GM23338 (cell line): Measurements from ENCODE around the gene OTUB2. TPM values are rescaled to one million over a fixed set of nuclear protein-coding genes. Genes with fewer than 3 reads are reported as not detected.

Source experiments
- ATAC-seq: fragments of 200-7000 bp; cut with Tn5 transposase; 3 replicates; pipeline ENCODE4 v1.9.1; 2020
- DNase-seq: peaks from one replicate; pipeline ENCODE4 v3.0.0-alpha.2; 2015; ENCODE audit warnings: low spot score
- H2AFZ ChIP-seq: fragments of 200-600 bp; sonication (generic); 2 replicates; pipeline ENCODE4 v1.8.0; 2016; ENCODE audit warnings: antibody characterized with exemption, mild to moderate bottlenecking, moderate library complexity
- H3F3A ChIP-seq: fragments of 200-600 bp; sonication (generic); replicated peaks from 2 replicates; pipeline ENCODE4 v1.8.0; 2017; ENCODE audit warnings: antibody characterized with exemption, mixed run types, low read depth
- H3K27ac ChIP-seq: fragments of 200-600 bp; sonication (generic); 2 replicates; pipeline ENCODE4 v1.6.1; 2016; ENCODE audit warnings: low read depth
- H3K27me3 ChIP-seq: fragments of 200-600 bp; sonication (generic); 2 replicates; pipeline ENCODE4 v1.8.0; 2016; ENCODE audit warnings: mild to moderate bottlenecking, mixed run types, moderate library complexity; ENCODE audit not compliant: insufficient read depth
- H3K36me3 ChIP-seq: fragments of 200-600 bp; sonication (generic); 2 replicates; pipeline ENCODE4 v1.8.0; 2016; ENCODE audit warnings: mild to moderate bottlenecking; ENCODE audit not compliant: insufficient read depth
- H3K4me1 ChIP-seq: fragments of 200-600 bp; sonication (generic); 2 replicates; pipeline ENCODE4 v1.8.0; 2016; ENCODE audit warnings: mild to moderate bottlenecking, moderate library complexity; ENCODE audit not compliant: insufficient read depth
- H3K4me2 ChIP-seq: fragments of 200-600 bp; sonication (generic); 2 replicates; pipeline ENCODE4 v1.7.1; 2017; ENCODE audit warnings: mixed run types
- H3K4me3 ChIP-seq: fragments of 200-600 bp; sonication (generic); 2 replicates; pipeline ENCODE4 v1.6.1; 2016; ENCODE audit warnings: mixed run types
- H3K79me2 ChIP-seq: fragments of 200-600 bp; sonication (generic); replicated peaks from 2 replicates; pipeline ENCODE4 v1.8.0; 2017; ENCODE audit warnings: mild to moderate bottlenecking; ENCODE audit not compliant: insufficient read depth
- H3K9me2 ChIP-seq: fragments of 200-600 bp; sonication (generic); 2 replicates; pipeline ENCODE4 v1.8.0; 2017; ENCODE audit not compliant: insufficient read depth
- H4K20me1 ChIP-seq: fragments of 200-600 bp; sonication (generic); replicated peaks from 2 replicates; pipeline ENCODE4 v1.8.0; 2017; ENCODE audit warnings: mild to moderate bottlenecking; ENCODE audit not compliant: insufficient read depth
- H3K27ac Mint-ChIP-seq: 2 replicates; pipeline ENCODE4 v1.8.0; 2020; ENCODE audit warnings: inconsistent platforms, mild to moderate bottlenecking, moderate library complexity, mixed read lengths
- H3K27me3 Mint-ChIP-seq: 3 replicates; pipeline ENCODE4 v1.8.0; 2022; ENCODE audit warnings: low read depth, mild to moderate bottlenecking, moderate library complexity, mixed read lengths, inconsistent platforms; ENCODE audit not compliant: insufficient read depth, poor library complexity
- H3K36me3 Mint-ChIP-seq: 3 replicates; pipeline ENCODE4 v1.8.0; 2021; ENCODE audit warnings: low read depth, mild to moderate bottlenecking, inconsistent platforms, moderate library complexity, mixed read lengths
- H3K4me1 Mint-ChIP-seq: 3 replicates; pipeline ENCODE4 v1.8.0; 2020; ENCODE audit warnings: mild to moderate bottlenecking, inconsistent platforms, mixed read lengths
- H3K4me3 Mint-ChIP-seq: 3 replicates; pipeline ENCODE4 v1.8.0; 2021; ENCODE audit warnings: moderate library complexity, mild to moderate bottlenecking, inconsistent platforms, mixed read lengths
- H3K9me3 Mint-ChIP-seq: 3 replicates; pipeline ENCODE4 v1.8.0; 2020; ENCODE audit warnings: moderate library complexity, mild to moderate bottlenecking, inconsistent platforms, mixed read lengths
- CREB1 ChIP-seq: fragments of 250-450 bp; sonication (Bioruptor Pico); IDR thresholded peaks from 2 replicates; pipeline ENCODE4 v1.5.0; 2020; ENCODE audit warnings: low read depth, mild to moderate bottlenecking, moderate library complexity
- CTCF ChIP-seq, 2 experiments: fragments of 200-600 bp in 1 of 2; sonication (generic) in 1 of 2; conservative IDR thresholded peaks; 2 replicates each; pipeline versions ENCODE4 v1.5.1 to v1.6.1; 2016 to 2017; ENCODE audit warnings: antibody characterized with exemption in 2 of 2, low read depth in 2 of 2, mild to moderate bottlenecking in 2 of 2, moderate library complexity in 1 of 2
- ETS1 ChIP-seq: IDR thresholded peaks from 2 replicates; pipeline ENCODE4 v1.6.1; 2016; ENCODE audit warnings: antibody characterized with exemption
- EZH2 ChIP-seq: fragments of 200-600 bp; sonication (generic); IDR thresholded peaks from one replicate; pipeline ENCODE4 v1.8.0; 2017; ENCODE audit warnings: antibody characterized with exemption, mild to moderate bottlenecking, low read depth; ENCODE audit not compliant: unreplicated experiment
- EZH2phosphoT487 ChIP-seq: fragments of 200-600 bp; sonication (generic); IDR thresholded peaks from one replicate; pipeline ENCODE4 v1.8.1; 2018; ENCODE audit warnings: antibody characterized with exemption; ENCODE audit not compliant: unreplicated experiment
- JUNB ChIP-seq: IDR thresholded peaks from one replicate; pipeline ENCODE4 v1.6.1; 2016; ENCODE audit warnings: antibody characterized with exemption; ENCODE audit not compliant: unreplicated experiment
- NANOG ChIP-seq: IDR thresholded peaks from 2 replicates; pipeline ENCODE4 v1.6.1; 2016; ENCODE audit warnings: antibody characterized with exemption, borderline replicate concordance
- STAT1 ChIP-seq: IDR thresholded peaks from one replicate; pipeline ENCODE4 v1.6.1; 2016; ENCODE audit warnings: antibody characterized with exemption; ENCODE audit not compliant: unreplicated experiment
- ZNF114 ChIP-seq: fragments of 250-450 bp; sonication (Bioruptor Pico); IDR thresholded peaks from 2 replicates; pipeline ENCODE4 v1.5.0; 2020; ENCODE audit warnings: mild to moderate bottlenecking, moderate library complexity
- ZNF331 ChIP-seq: fragments of 250-450 bp; sonication (Bioruptor Pico); IDR thresholded peaks from 2 replicates; pipeline ENCODE4 v1.5.0; 2020; ENCODE audit warnings: low read depth, mild to moderate bottlenecking, moderate library complexity
- polyA plus RNA-seq: library from polyadenylated mRNA; unstranded; fragments of >200 nt; fragmentation: Nextera tagmentation; extraction: Ambion mirVana; gene quantifications from 2 replicates; pipeline ENCODE4 v1.2.1, GENCODE V29; 2016
- total RNA-seq: library from RNA; depleted of rRNA; stranded (reverse); fragments of >200 nt; shearing (Covaris generic); gene quantifications from 2 replicates; pipeline ENCODE4 v1.2.3, GENCODE V29; 2014

OTUB2 gene
- total and polyA plus RNA-seq, 2 experiments from 2014 or later = 2.1 to 4.1 TPM

- TF ChIP-seq STAT1 (no peak), NANOG (no peak), ZNF114 (CRISPR knock-in tag) (no peak), EZH2 (no peak), CREB1 (CRISPR knock-in tag) (no peak)
- Histone ChIP-seq H4K20me1 (no peaks in the 10 kb centered on the region), H3K27me3 (no peaks in the 10 kb centered on the region), H2AFZ (no peak overlapping the region), H3K4me1 (no peaks in the 10 kb centered on the region), H3K79me2 (no peaks in the 10 kb centered on the region), H3K27ac (no peak overlapping the region), H3K4me3 (no peak overlapping the region), H3K36me3 (no peaks in the 10 kb centered on the region), H3K4me2 (no peak overlapping the region), H3K9me2 (0 out of 2 replicates have a peak, but pooled peaks cover 4% of the 10 kb centered on the region), H3F3A (no peaks in the 10 kb centered on the region)
- peaks cover 4% of the 10 kb centered on the region; the same call in 2 of the 3 replicates for H3K4me1 Mint-ChIP-seq
- H3K9me3 Mint-ChIP-seq = peaks cover 8% of the 10 kb centered on the region; the same call in 1 of the 3 replicates
- no peak overlapping the region for H3K4me3 Mint-ChIP-seq
- peaks cover 7% of the 10 kb centered on the region for H3K27me3 Mint-ChIP-seq
- ATAC-seq = no peak
- no peak for DNase-seq
- H3K27ac Mint-ChIP-seq = no peak overlapping the region
- peaks cover 6% of the 10 kb centered on the region; the same call in 2 of the 3 replicates for H3K36me3 Mint-ChIP-seq
These were observed 5.2 kb downstream of the OTUB2 start for GRCh38 chr14:94031161-94031882.

- Mint-ChIP-seq H3K36me3 (peaks cover 6% of the 10 kb centered on the region; the same call in 2 of the 3 replicates), H3K9me3 (peaks cover 8% of the 10 kb centered on the region; the same call in 2 of the 3 replicates), H3K4me1 (peaks cover 6% of the 10 kb centered on the region; the same call in 2 of the 3 replicates), H3K27me3 (peaks cover 7% of the 10 kb centered on the region), H3K4me3 (no peak overlapping the region), H3K27ac (no peak overlapping the region)
- no peak for DNase-seq
- Histone ChIP-seq H3K4me2 (no peak overlapping the region), H3K4me3 (no peak overlapping the region), H3K27me3 (no peaks in the 10 kb centered on the region), H4K20me1 (no peaks in the 10 kb centered on the region), H3K4me1 (no peaks in the 10 kb centered on the region), H2AFZ (no peak overlapping the region), H3K27ac (no peak overlapping the region), H3K9me2 (0 out of 2 replicates have a peak, but pooled peaks cover 4% of the 10 kb centered on the region), H3K36me3 (no peaks in the 10 kb centered on the region), H3K79me2 (no peaks in the 10 kb centered on the region), H3F3A (no peaks in the 10 kb centered on the region)
- no peak for ATAC-seq
- no peak for TF ChIP-seq ZNF331 (CRISPR knock-in tag)
- no peak for TF ChIP-seq EZH2phosphoT487
- TF ChIP-seq ZNF114 (CRISPR knock-in tag) = no peak
- no peak for TF ChIP-seq STAT1
- no peak for TF ChIP-seq ETS1
These were observed 5.7 kb downstream of the OTUB2 start for GRCh38 chr14:94031883-94032279.

- Mint-ChIP-seq H3K4me3 (no peak overlapping the region), H3K4me1 (peaks cover 4% of the 10 kb centered on the region; the same call in 2 of the 3 replicates), H3K27ac (no peak overlapping the region), H3K9me3 (peaks cover 8% of the 10 kb centered on the region; the same call in 2 of the 3 replicates), H3K27me3 (peaks cover 11% of the 10 kb centered on the region), H3K36me3 (peaks cover 6% of the 10 kb centered on the region; the same call in 2 of the 3 replicates)
- no peak overlapping the region for H3K27ac ChIP-seq
- H3K4me1 ChIP-seq = no peaks in the 10 kb centered on the region
- H3K79me2 ChIP-seq = no peaks in the 10 kb centered on the region
- H3F3A ChIP-seq = no peaks in the 10 kb centered on the region
- H3K9me2 ChIP-seq = 0 out of 2 replicates have a peak, but pooled peaks cover 4% of the 10 kb centered on the region
- no peaks in the 10 kb centered on the region for H4K20me1 ChIP-seq
- H2AFZ ChIP-seq = no peak overlapping the region
- no peaks in the 10 kb centered on the region for H3K36me3 ChIP-seq
- ATAC-seq (no peak), DNase-seq (no peak)
- no peak overlapping the region for H3K4me3 ChIP-seq
- H3K27me3 ChIP-seq = no peaks in the 10 kb centered on the region
- H3K4me2 ChIP-seq = no peak overlapping the region
- TF ChIP-seq CTCF (conservative IDR thresholded peaks at IDR 0.05; ENCODE audit: low read depth in 2 of 2) (no peak), JUNB (no peak), ETS1 (no peak)
These were observed 8.7 kb downstream of the OTUB2 start for GRCh38 chr14:94034886-94035285.
